H1 (cell line): ENCODE results near the gene SPOCK1.

Experiments
- CHD7 ChIP-seq: fragments of 300-600 bp; sonication (generic); IDR thresholded peaks from 2 replicates; pipeline ENCODE4 v1.7.1; 2012; ENCODE audit warnings: low read length, moderate library complexity, mild to moderate bottlenecking, inconsistent platforms; ENCODE audit not compliant: insufficient replicate concordance
- CTCF ChIP-seq, 3 experiments: IDR thresholded peaks; 1 replicate in 2 of 3; 2 replicates in 1 of 3; pipeline versions ENCODE4 v1.5.1 to v1.6.1; 2011; ENCODE audit warnings: low read length in 3 of 3, mild to moderate bottlenecking in 3 of 3, inconsistent platforms in 2 of 3, low read depth in 1 of 3, moderate library complexity in 1 of 3; ENCODE audit not compliant: insufficient read depth in 1 of 3; ENCODE audit errors: control extremely low read depth in 1 of 3
- EP300 ChIP-seq, 2 experiments: IDR thresholded peaks; 1 replicate in 1 of 2; 2 replicates in 1 of 2; pipeline ENCODE4 v1.6.1; 2011 to 2012; ENCODE audit warnings: low read depth in 2 of 2, low read length in 2 of 2, mild to moderate bottlenecking in 2 of 2, borderline replicate concordance in 1 of 2, inconsistent platforms in 1 of 2, moderate library complexity in 1 of 2
- EZH2 ChIP-seq: fragments of 200-600 bp; sonication (generic); IDR thresholded peaks from 2 replicates; pipeline ENCODE4 v1.7.1; 2012; ENCODE audit warnings: low read depth, mild to moderate bottlenecking, moderate library complexity, low read length, inconsistent platforms; ENCODE audit not compliant: severe bottlenecking
- HDAC6 ChIP-seq: IDR thresholded peaks from one replicate; pipeline ENCODE4 v1.7.1; 2012; ENCODE audit warnings: low read depth, mild to moderate bottlenecking, inconsistent platforms, low read length, moderate library complexity
- NRF1 ChIP-seq: IDR thresholded peaks from 2 replicates; pipeline ENCODE4 v1.6.1; 2011; ENCODE audit warnings: mild to moderate bottlenecking, low read depth, low read length, improper control_type of control experiment
- POLR2A ChIP-seq, 2 experiments: IDR thresholded peaks; 1 replicate in 1 of 2; 2 replicates in 1 of 2; pipeline ENCODE4 v1.6.1; 2011; ENCODE audit warnings: low read depth in 2 of 2, low read length in 2 of 2, mild to moderate bottlenecking in 2 of 2; ENCODE audit errors: control extremely low read depth in 1 of 2
- RNF2 ChIP-seq: fragments of 200-900, 300-1000 bp; sonication (generic); IDR thresholded peaks from 2 replicates; pipeline ENCODE4 v1.7.1; 2016; ENCODE audit warnings: borderline replicate concordance, low read depth, mild to moderate bottlenecking, antibody characterized with exemption, low read length; ENCODE audit not compliant: poor library complexity, severe bottlenecking; ENCODE audit errors: missing control alignments
- TAF1 ChIP-seq: IDR thresholded peaks from 2 replicates; pipeline ENCODE4 v1.6.1; 2011; ENCODE audit warnings: mild to moderate bottlenecking, low read depth, low read length
- TAF7 ChIP-seq: optimal IDR thresholded peaks from 2 replicates; pipeline ENCODE3; 2011; ENCODE audit warnings: low read depth, mild to moderate bottlenecking, inconsistent platforms, low read length, moderate library complexity, borderline replicate concordance

DNA sequence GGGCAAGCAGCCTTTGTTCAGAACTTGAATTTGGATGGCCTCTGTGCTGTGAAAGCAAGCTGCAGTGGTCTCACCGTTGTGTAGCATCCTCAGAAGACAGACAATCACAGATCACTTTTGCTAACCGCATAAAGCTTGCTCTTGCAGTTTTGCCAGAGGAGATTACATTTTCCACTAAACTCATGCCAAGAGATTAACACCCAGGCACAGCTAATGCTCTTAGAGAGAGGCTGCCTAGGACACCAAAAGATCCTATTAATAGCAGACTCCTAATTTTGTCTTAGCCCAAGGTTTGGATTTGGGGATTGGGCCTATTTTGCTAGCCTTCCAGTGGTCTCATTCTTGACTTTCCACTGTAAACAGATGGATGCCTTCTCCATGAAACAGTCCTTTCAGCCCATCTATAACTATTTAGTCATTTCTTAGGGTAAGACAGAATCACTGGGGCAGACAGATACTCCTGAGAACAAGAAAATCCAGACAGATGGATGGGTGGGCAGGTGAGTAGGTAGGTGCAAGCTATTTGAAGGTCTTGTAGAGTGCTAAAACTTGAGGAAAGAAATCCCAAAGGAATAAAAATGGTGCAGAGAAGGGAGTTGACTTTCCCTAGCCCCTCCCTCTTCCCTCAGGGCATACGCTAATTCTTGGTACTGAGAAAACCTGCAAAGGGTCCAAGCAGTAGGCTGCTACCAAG, 506.2 kb downstream of the SPOCK1 start:
- TF ChIP-seq HDAC6 (no peak), POLR2A (IDR thresholded peaks at IDR 0.05; ENCODE audit: control extremely low read depth in 1 of 2, low read depth in 2 of 2, low read length in 2 of 2) (no peak), TAF1 (no peak), CTCF (IDR thresholded peaks at IDR 0.05; ENCODE audit: control extremely low read depth in 1 of 3, insufficient read depth in 1 of 3, low read depth in 1 of 3, low read length in 3 of 3) (no peak), CHD7 (no peak), TAF7 (no peak), EZH2 (no peak), EP300 (IDR thresholded peaks at IDR 0.05; ENCODE audit: borderline replicate concordance in 1 of 2, low read depth in 2 of 2, low read length in 2 of 2) (no peak), RNF2 (no peak), NRF1 (no peak)
